Measurements from ENCODE around the gene ZSCAN4.

The ZSCAN4 gene

DNA sequence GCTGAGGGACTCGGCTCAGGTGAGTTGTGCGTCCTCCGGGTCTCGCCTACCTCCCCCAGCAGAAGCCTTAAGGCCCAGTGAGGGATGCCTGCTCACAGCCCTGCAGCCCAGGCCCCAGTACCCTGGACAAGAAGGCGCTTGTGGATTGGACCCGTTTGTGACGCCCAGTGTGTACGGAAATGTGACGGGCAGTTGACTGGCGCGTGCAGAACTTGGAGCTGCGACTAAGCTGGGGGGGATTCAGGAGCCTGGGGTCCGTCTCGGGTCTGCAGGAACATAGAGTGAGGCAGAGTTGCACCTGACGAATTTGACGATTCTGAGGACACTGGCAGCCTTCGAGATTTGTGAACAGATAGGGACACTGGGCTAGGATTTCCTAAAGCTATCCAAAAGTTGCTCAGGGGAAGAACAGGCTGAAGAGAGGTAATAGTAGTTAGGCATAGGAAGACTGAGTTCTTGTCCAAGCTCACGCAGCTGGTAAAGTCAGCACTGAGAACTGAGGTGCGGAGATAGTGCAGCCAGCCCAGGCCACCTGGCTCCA is 13.6 kb downstream of the ZSCAN4 start:
- no peak for DNase-seq

DNA sequence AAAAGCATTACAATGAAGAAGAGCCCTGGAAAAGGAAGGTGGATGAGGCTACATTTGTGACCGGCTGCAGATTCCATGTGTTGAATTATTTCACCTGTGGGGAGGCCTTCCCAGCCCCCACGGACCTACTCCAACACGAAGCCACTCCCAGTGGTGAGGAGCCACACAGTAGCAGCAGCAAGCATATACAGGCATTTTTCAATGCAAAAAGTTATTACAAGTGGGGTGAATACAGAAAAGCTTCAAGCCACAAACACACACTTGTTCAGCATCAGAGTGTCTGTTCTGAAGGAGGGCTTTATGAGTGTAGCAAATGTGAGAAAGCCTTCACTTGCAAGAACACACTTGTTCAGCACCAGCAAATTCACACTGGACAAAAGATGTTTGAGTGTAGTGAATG is 18.0 kb downstream of the ZSCAN4 start:
- no peak for DNase-seq

DNA sequence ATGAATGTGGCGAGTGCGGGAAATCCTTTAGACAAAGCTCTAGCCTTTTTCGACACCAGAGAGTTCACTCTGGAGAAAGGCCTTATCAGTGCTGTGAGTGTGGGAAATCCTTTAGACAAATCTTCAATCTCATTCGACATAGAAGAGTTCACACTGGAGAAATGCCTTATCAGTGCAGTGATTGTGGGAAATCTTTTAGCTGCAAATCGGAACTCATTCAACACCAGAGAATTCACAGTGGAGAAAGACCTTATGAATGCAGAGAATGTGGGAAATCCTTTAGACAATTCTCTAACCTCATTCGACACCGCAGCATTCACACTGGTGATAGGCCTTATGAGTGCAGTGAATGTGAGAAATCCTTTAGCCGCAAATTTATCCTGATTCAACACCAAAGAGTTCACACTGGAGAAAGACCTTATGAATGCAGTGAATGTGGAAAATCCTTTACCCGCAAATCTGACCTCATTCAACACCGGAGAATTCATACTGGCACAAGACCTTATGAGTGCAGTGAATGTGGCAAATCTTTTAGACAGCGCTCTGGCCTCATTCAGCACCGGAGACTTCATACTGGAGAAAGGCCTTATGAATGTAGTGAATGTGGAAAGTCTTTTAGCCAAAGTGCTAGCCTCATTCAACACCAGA is 18.8 kb downstream of the ZSCAN4 start:
- DNase-seq = no peak

DNA sequence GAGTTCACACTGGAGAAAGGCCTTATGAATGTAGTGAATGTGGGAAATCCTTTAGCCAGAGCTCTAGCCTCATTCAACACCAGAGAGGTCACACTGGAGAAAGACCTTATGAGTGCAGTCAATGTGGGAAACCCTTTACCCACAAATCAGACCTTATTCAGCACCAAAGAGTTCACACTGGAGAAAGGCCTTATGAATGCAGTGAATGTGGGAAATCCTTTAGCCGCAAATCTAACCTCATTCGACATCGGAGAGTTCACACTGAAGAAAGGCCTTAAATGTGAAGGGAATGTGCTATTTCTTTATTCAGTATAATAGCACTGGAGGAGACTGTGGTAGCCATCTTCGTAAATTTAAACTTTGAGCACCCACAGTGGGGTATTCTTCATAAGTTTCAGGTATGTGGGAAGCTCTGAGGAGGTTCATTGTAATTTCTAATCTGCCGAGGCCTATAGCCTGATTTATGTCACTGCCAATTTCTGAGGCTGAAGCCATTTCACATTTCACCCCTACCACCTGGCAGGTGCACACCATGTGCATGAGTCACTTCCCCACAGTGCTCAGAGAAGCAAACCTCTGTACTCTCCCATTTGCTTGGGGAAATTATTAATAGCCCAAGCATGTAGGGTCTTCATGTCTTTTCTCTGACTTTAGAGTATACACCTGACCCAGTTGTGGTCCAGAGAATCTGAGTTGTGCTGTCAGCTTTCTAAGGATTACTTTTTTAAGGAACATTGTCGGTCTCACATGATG is 19.5 kb downstream of the ZSCAN4 start:
- no peak for DNase-seq

DNA sequence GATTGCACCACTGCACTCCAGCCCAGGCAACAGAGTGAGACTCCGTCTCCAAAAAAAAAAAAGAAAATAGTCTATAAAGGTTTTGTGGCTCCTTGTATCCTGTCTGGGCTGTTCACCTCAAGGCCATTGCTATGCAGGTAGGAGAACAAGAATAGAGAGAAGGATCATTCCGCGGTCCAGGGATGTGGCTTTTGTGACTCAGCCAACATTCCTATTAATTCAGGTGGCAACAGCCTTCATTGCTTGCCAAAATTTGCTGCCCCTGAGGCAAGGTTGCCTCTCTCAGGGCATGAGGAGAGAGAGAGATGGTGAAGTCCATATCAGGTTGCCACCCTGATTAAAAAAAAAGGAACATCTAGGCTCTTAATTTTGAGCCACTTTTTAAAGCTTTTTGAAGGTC is 21.0 kb downstream of the ZSCAN4 start:
- no peak for DNase-seq

DNA sequence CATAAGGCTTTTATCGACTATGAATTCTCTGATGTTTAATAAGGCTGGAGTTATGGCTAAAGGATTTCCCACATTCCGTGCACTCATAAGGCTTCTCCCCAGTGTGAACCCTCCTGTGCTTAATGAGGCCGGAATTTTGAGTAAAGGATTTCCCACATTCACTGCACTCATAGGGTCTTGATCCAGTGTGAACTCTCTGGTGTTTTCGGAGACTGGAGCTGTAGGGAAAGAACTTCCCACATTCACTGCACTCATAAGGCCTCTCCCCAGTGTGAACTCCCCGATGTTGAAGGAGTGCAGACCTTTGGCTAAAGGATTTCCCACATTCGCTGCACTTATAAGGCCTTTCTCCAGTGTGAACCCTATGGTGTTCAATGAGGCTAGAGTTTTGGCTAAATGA is 32.9 kb downstream of the ZSCAN4 start:
- DNase-seq = no peak

DNA sequence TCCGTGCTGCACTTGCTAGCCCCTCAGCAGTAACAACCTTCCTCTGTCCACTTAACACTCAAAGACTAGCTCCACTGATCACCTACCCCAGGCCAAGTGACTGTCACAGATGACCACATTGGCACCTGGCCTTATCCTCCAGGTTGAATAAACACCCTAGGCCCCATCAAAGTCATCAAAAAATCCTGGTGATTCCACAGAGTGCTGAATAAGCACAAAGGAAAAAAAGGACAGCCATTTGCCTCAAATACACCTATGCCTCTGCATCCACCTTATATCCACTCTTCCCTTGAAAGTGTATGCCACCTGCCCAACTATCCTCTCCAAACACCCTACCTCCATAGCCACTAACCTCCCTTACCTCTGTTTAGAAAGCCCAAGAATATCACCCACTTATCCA is 37.6 kb downstream of the ZSCAN4 start:
- no peak for DNase-seq

DNA sequence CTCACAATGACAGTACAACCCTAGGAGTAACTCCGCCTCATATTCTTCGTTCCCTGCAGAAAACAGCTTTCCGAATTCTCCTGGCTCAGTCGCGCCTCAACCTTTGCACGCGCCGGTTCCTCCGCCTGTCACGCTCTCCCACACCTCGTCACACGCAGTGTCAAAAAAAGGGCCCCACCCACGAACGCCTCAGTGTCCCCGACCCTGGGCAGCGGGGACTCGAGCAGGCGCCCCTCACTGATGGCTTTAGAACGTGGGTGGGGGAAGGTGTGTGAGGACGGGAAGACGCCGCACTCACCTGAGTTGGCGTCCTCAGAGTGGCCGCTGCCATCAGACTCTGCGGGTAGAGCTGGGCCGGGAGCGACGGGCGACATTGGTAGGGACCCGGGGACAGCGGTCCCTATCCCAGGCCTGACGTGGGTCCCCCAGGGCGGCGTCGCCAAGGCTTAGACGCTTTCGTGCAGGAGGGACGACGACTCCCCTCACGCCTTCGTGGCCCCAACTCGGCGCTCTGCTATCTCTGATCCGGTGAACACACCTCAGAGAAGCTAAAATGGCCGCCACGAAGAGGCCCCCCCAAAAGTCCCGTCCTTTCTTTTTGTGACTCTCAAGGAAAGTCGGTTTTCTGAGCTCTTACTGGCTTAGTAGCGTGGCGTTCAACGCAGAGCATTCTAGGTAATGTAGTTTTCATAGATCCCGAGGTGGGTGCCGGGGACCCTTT is 40.1 kb downstream of the ZSCAN4 start, which contains the start of gene ZNF154:
Gene ZNF154 (minus strand): TSS at position 564 of the 721 bp plus-strand sequence. CDS start 233 bp downstream, at position 331.
- DNase-seq = peak in 4 of 6 experiments; percentile 11 to 77 (median 42)

DNA sequence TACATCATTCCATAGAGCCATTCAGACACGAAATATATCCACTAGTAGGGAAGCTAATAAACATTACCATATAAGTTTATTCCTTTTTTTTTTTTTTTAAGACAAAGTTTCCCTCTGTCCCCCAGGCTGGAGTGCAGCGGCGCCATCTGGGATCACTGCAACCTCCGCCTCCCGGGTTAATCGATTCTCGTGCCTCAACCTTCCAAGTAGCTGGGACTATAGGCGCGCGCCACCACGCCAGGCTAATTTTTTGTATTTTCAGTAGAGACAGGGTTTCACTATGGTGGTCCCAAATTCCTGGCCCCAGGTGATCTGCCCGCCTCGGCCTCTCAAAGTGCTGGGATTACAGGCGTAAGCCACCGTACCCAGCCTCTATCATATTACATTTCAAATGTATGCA is 40.9 kb downstream of the ZSCAN4 start:
- DNase-seq = no peak

DNA sequence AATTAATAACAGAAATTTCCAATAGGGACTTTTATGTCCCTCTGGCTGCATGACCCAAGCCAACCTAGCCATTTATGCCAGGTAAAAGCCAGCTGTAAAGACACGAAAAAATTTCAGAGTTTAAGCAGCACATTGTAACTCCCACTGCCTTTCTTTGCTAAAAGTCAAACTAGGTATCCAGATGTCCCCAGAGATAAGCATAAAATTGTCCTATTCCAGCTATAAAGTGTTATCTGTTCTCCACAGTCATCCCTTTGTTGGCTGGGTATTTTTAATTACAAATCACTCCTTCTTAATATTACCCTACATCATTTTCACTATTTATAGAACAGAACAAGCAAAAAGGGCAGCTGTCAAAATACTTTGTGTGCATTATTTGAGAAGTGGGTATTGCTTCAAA is 43.5 kb downstream of the ZSCAN4 start:
- no peak for DNase-seq

DNA sequence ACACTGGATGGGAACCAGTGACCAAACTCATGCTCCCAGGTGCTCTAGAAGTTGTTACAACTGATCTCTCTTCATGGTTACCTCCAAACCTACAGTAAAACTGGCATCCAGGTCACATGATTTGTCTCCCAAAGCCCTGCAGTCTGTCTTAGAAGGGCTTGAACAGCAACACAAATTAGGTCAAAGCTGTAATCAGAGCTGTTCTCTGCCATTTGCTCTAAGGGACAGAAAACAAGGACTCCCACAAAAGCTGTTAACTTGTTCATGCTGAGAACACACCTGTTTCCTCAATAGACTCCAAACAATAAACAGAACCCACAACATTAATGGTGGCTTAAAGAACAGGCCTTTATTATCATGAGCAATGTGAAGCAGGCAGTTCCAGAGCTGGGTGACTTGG is 50.7 kb downstream of the ZSCAN4 start:
- DNase-seq = no peak

DNA sequence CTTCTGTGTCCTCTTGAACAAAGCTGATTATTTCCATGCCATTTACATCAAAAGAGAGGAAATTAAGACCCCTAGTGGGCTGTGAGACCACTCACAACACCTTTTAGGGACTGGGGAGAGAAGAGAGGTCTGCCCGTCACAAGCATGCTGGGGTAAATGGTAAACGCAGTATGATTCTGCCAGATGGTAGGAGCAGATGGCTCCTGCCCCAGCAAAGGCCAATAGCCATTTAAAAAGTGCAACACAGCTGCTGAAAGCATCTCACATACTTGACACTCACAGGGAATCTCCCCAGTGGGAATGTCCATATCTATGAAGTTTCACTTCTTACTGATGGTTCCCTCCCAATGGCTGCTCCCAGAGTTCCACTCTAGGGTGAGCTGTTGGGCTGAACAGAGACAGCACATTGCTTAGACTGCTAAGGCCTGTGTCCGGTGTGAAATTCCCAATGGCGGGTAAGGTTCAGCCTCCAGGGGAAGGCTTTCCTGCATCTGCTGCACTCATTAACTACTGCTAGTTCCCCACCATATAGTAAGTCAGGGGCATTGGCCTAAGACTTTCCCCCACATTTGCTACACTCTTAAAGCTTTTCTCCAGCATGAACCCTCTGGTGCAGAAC is 51.3 kb downstream of the ZSCAN4 start:
- DNase-seq = no peak

DNA sequence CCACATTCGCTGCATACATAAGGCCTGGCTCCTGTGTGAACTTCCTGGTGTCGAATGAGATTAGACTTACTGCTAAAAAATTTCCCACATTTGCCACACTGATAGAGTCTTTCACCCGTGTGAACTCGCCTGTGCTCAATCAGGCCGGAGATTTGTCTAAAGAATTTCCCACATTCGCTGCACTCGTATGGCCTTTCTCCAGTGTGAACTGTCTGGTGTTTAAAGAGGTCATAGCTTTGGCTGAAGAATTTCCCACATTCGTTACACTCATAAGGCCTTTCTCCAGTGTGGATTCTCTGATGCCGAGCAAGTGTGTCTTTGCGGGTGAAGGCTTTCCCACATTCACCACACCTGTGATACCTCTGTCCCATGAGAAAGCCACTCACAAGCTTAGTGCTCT is 52.1 kb downstream of the ZSCAN4 start:
- no peak for DNase-seq
